Motor neuron (in vitro differentiated cells): ENCODE data around the gene PHF12. TPM values are rescaled to one million over a fixed set of nuclear protein-coding genes. Genes with fewer than 3 reads are reported as not detected.

Experiments
- ATAC-seq, 8 experiments: fragments of 200-7000 bp; cut with Tn5 transposase; replicated peaks in 6 of 8; 2 replicates each; pipeline ENCODE4 v1.8.0; 2021; ENCODE audit warnings: mild to moderate bottlenecking in 8 of 8, moderate library complexity in 8 of 8
- H3K27ac ChIP-seq, 2 donors: fragments of 250-450 bp; sonication (Bioruptor Pico); 2 replicates each; pipeline ENCODE4 v1.9.0; 2021; ENCODE audit warnings: antibody characterized with exemption in 2 of 2, mild to moderate bottlenecking in 2 of 2, moderate library complexity in 1 of 2
- H3K4me1 ChIP-seq, 2 donors: fragments of 250-450 bp; sonication (Bioruptor Pico); replicated peaks in 1 of 2; 2 replicates each; pipeline ENCODE4 v1.6.1; 2021; ENCODE audit warnings: antibody characterized with exemption in 2 of 2, mild to moderate bottlenecking in 2 of 2, moderate library complexity in 1 of 2
- H3K4me3 ChIP-seq, 5 donors: fragments of 250-450 bp; sonication (Bioruptor Pico); 2 replicates each; pipeline ENCODE4 v1.9.0; 2021; ENCODE audit warnings: antibody characterized with exemption in 5 of 5, mild to moderate bottlenecking in 5 of 5, moderate library complexity in 4 of 5
- WGBS, 10 experiments: fragments of 450-650 bp; shearing (Covaris generic); methylation state at CpG; one replicate each; pipeline ENCODE4 v1.0.0; 2022; 5-methylcytosine and 5-hydroxymethylcytosine counted together
- in situ Hi-C, 9 experiments: fragments of 400-800 bp; cut with MboI; loops; one replicate each; pipeline ENCODE4 v1.15.0; 2021; ENCODE audit warnings: low sequenced_read_pairs in 9 of 9, low pct_unique_long_range_greater_than_20kb in 2 of 9; ENCODE audit not compliant: unreplicated experiment in 9 of 9
- total RNA-seq, 8 experiments: library from RNA; unstranded; fragments of 300-600 nt; gene quantifications; 2 replicates each; pipeline versions ENCODE4 v1.2.3 to v1.2.4, GENCODE V29; 2022

Gene PHF12
- total RNA-seq, 8 experiments from 2014 or later: 9.1 to 50.7 (median 23.4) TPM

GRCh38 chr17:28986714-28987655 lies 35.7 kb upstream of the PHF12 start:
- no peak for ATAC-seq
- Histone ChIP-seq H3K4me3 (no peak overlapping the region), H3K27ac (peak overlapping the region; percentile 15 to 16), H3K4me1 (peaks cover 44 to 47% of the 10 kb centered on the region in 2 donors)
- 50 to 100% (median 69%) methylated on average over 1 to 4 of the region's 15 CpGs; no CpG with 5 or more reads in 4 of the 10 experiments for WGBS, 10 experiments
- in situ Hi-C loops: no loop called here

- 0 to 100% (median 33%) methylated on average over 1 to 6 of the region's 36 CpGs; no CpG with 5 or more reads in 6 of the 10 experiments for WGBS, 10 experiments
- Histone ChIP-seq H3K4me1 (peaks cover 38 to 46% of the 10 kb centered on the region in 2 donors), H3K4me3 (no peak overlapping the region), H3K27ac (peak overlapping the region in 1 of 2 donors; percentile 32)
- ATAC-seq: peak; percentile 47 to 94 (median 90)
- in situ Hi-C loops: no loop called here
These were observed 34.8 kb upstream of the PHF12 start for GRCh38 chr17:28985950-28986713.

GRCh38 chr17:28983286-28984230 lies 32.2 kb upstream of the PHF12 start:
- 0 to 83% (median 20%) methylated on average over 1 to 5 of the region's 7 CpGs; no CpG with 5 or more reads in 3 of the 10 experiments for WGBS, 10 experiments
- peak in 4 of 8 experiments; percentile 14 to 57 (median 36) for ATAC-seq
- peak overlapping the region; percentile 69 to 76 for H3K27ac ChIP-seq
- in situ Hi-C loops: no loop called here
- peaks cover 38 to 46% of the 10 kb centered on the region in 2 donors for H3K4me1 ChIP-seq
- no peak overlapping the region for H3K4me3 ChIP-seq

GRCh38 chr17:28982131-28982793 lies 30.9 kb upstream of the PHF12 start:
- in situ Hi-C loops: no loop called here
- H3K4me3 ChIP-seq: no peak overlapping the region
- no peak overlapping the region for H3K27ac ChIP-seq
- ATAC-seq: no peak
- H3K4me1 ChIP-seq: peaks cover 35 to 44% of the 10 kb centered on the region in 2 donors
- WGBS, 10 experiments: 57 to 93% (median 79%) methylated on average over 2 to 9 of the region's 11 CpGs; no CpG with 5 or more reads in 1 of the 10 experiments

- Histone ChIP-seq H3K4me3 (no peak overlapping the region), H3K27ac (no peak overlapping the region), H3K4me1 (peaks cover 16 to 20% of the 10 kb centered on the region in 2 donors)
- WGBS, 10 experiments: 100% methylated on average over 1 of the region's 2 CpGs; no CpG with 5 or more reads in 7 of the 10 experiments
- in situ Hi-C loops: loop anchor here in 1 of 9 experiments (10.0 kb wide), 1 partner anchor 126 kb away; no protein-coding TSS in a partner anchor
- no peak for ATAC-seq
These were observed 27.1 kb upstream of the PHF12 start for GRCh38 chr17:28978356-28978964.

- WGBS, 10 experiments: 40 to 100% (median 60%) methylated on average over 1 of the region's 8 CpGs; no CpG with 5 or more reads in 6 of the 10 experiments
- Histone ChIP-seq H3K4me1 (peaks cover 21 to 23% of the 10 kb centered on the region in 2 donors), H3K4me3 (no peak overlapping the region), H3K27ac (no peak overlapping the region)
- in situ Hi-C loops: loop anchor here in 1 of 9 experiments (10.0 kb wide), 1 partner anchor 127 kb away; no protein-coding TSS in a partner anchor
- no peak for ATAC-seq
These were observed 26.5 kb upstream of the PHF12 start for GRCh38 chr17:28977659-28978355.

GRCh38 chr17:28975646-28976045 lies 24.3 kb upstream of the PHF12 start:
- H3K4me1 ChIP-seq: peaks cover 26 to 27% of the 10 kb centered on the region in 2 donors
- WGBS, 10 experiments: 70 to 80% methylated on average over 2 of the region's 5 CpGs; no CpG with 5 or more reads in 8 of the 10 experiments
- no peak for ATAC-seq
- H3K4me3 ChIP-seq: no peak overlapping the region
- in situ Hi-C loops: loop anchor here in 1 of 9 experiments (10.0 kb wide), 1 partner anchor 129 kb away; no protein-coding TSS in a partner anchor
- H3K27ac ChIP-seq: no peak overlapping the region

- peaks cover 26 to 30% of the 10 kb centered on the region in 2 donors for H3K4me1 ChIP-seq
- no peak overlapping the region for H3K27ac ChIP-seq
- in situ Hi-C loops: loop anchor here in 1 of 9 experiments (10.0 kb wide), 1 partner anchor 130 kb away; no protein-coding TSS in a partner anchor
- no peak for ATAC-seq
- H3K4me3 ChIP-seq: no peak overlapping the region
- WGBS, 10 experiments: 60 to 100% (median 67%) methylated on average over 1 to 2 of the region's 2 CpGs; no CpG with 5 or more reads in 3 of the 10 experiments
These were observed 23.7 kb upstream of the PHF12 start for GRCh38 chr17:28975031-28975430.

- H3K4me3 ChIP-seq: no peak overlapping the region
- no peak for ATAC-seq
- in situ Hi-C loops: loop anchor here in 1 of 9 experiments (10.0 kb wide), 1 partner anchor 130 kb away; no protein-coding TSS in a partner anchor
- H3K27ac ChIP-seq: no peak overlapping the region
- H3K4me1 ChIP-seq: peaks cover 26 to 36% of the 10 kb centered on the region in 2 donors
- 50 to 100% (median 72%) methylated on average over 1 to 4 of the region's 4 CpGs; no CpG with 5 or more reads in 4 of the 10 experiments for WGBS, 10 experiments
These were observed 23.1 kb upstream of the PHF12 start for GRCh38 chr17:28974451-28974850.

GRCh38 chr17:28973425-28973824 lies 22.1 kb upstream of the PHF12 start:
- Histone ChIP-seq H3K4me1 (peaks cover 32 to 46% of the 10 kb centered on the region in 2 donors), H3K4me3 (no peak overlapping the region), H3K27ac (peak overlapping the region in 1 of 2 donors; percentile 71)
- in situ Hi-C loops: loop anchor here in 1 of 9 experiments (10.0 kb wide), 1 partner anchor 131 kb away; no protein-coding TSS in a partner anchor
- ATAC-seq: peak in 7 of 8 experiments; percentile 35 to 84 (median 74)
- WGBS, 10 experiments: 20 to 60% (median 27%) methylated on average over 1 to 2 of the region's 2 CpGs; no CpG with 5 or more reads in 6 of the 10 experiments
